GM23338 (cell line): Measurements from ENCODE around the gene SORBS2. TPM values are rescaled to one million over a fixed set of nuclear protein-coding genes. Genes with fewer than 3 reads are reported as not detected.

Experiments
- ATAC-seq: fragments of 200-7000 bp; cut with Tn5 transposase; 3 replicates; pipeline ENCODE4 v1.9.1; 2020
- DNase-seq: peaks from one replicate; pipeline ENCODE4 v3.0.0-alpha.2; 2015; ENCODE audit warnings: low spot score
- H2AFZ ChIP-seq: fragments of 200-600 bp; sonication (generic); 2 replicates; pipeline ENCODE4 v1.8.0; 2016; ENCODE audit warnings: antibody characterized with exemption, mild to moderate bottlenecking, moderate library complexity
- H3F3A ChIP-seq: fragments of 200-600 bp; sonication (generic); replicated peaks from 2 replicates; pipeline ENCODE4 v1.8.0; 2017; ENCODE audit warnings: antibody characterized with exemption, mixed run types, low read depth
- H3K27ac ChIP-seq: fragments of 200-600 bp; sonication (generic); 2 replicates; pipeline ENCODE4 v1.6.1; 2016; ENCODE audit warnings: low read depth
- H3K27me3 ChIP-seq: fragments of 200-600 bp; sonication (generic); 2 replicates; pipeline ENCODE4 v1.8.0; 2016; ENCODE audit warnings: mild to moderate bottlenecking, mixed run types, moderate library complexity; ENCODE audit not compliant: insufficient read depth
- H3K36me3 ChIP-seq: fragments of 200-600 bp; sonication (generic); 2 replicates; pipeline ENCODE4 v1.8.0; 2016; ENCODE audit warnings: mild to moderate bottlenecking; ENCODE audit not compliant: insufficient read depth
- H3K4me1 ChIP-seq: fragments of 200-600 bp; sonication (generic); 2 replicates; pipeline ENCODE4 v1.8.0; 2016; ENCODE audit warnings: mild to moderate bottlenecking, moderate library complexity; ENCODE audit not compliant: insufficient read depth
- H3K4me2 ChIP-seq: fragments of 200-600 bp; sonication (generic); 2 replicates; pipeline ENCODE4 v1.7.1; 2017; ENCODE audit warnings: mixed run types
- H3K4me3 ChIP-seq: fragments of 200-600 bp; sonication (generic); 2 replicates; pipeline ENCODE4 v1.6.1; 2016; ENCODE audit warnings: mixed run types
- H3K79me2 ChIP-seq: fragments of 200-600 bp; sonication (generic); replicated peaks from 2 replicates; pipeline ENCODE4 v1.8.0; 2017; ENCODE audit warnings: mild to moderate bottlenecking; ENCODE audit not compliant: insufficient read depth
- H3K9me2 ChIP-seq: fragments of 200-600 bp; sonication (generic); 2 replicates; pipeline ENCODE4 v1.8.0; 2017; ENCODE audit not compliant: insufficient read depth
- H4K20me1 ChIP-seq: fragments of 200-600 bp; sonication (generic); replicated peaks from 2 replicates; pipeline ENCODE4 v1.8.0; 2017; ENCODE audit warnings: mild to moderate bottlenecking; ENCODE audit not compliant: insufficient read depth
- H3K27ac Mint-ChIP-seq: 2 replicates; pipeline ENCODE4 v1.8.0; 2020; ENCODE audit warnings: inconsistent platforms, mild to moderate bottlenecking, moderate library complexity, mixed read lengths
- H3K27me3 Mint-ChIP-seq: 3 replicates; pipeline ENCODE4 v1.8.0; 2022; ENCODE audit warnings: low read depth, mild to moderate bottlenecking, moderate library complexity, mixed read lengths, inconsistent platforms; ENCODE audit not compliant: insufficient read depth, poor library complexity
- H3K36me3 Mint-ChIP-seq: 3 replicates; pipeline ENCODE4 v1.8.0; 2021; ENCODE audit warnings: low read depth, mild to moderate bottlenecking, inconsistent platforms, moderate library complexity, mixed read lengths
- H3K4me1 Mint-ChIP-seq: 3 replicates; pipeline ENCODE4 v1.8.0; 2020; ENCODE audit warnings: mild to moderate bottlenecking, inconsistent platforms, mixed read lengths
- H3K4me3 Mint-ChIP-seq: 3 replicates; pipeline ENCODE4 v1.8.0; 2021; ENCODE audit warnings: moderate library complexity, mild to moderate bottlenecking, inconsistent platforms, mixed read lengths
- H3K9me3 Mint-ChIP-seq: 3 replicates; pipeline ENCODE4 v1.8.0; 2020; ENCODE audit warnings: moderate library complexity, mild to moderate bottlenecking, inconsistent platforms, mixed read lengths
- CTCF ChIP-seq, 2 experiments: fragments of 200-600 bp in 1 of 2; sonication (generic) in 1 of 2; conservative IDR thresholded peaks; 2 replicates each; pipeline versions ENCODE4 v1.5.1 to v1.6.1; 2016 to 2017; ENCODE audit warnings: antibody characterized with exemption in 2 of 2, low read depth in 2 of 2, mild to moderate bottlenecking in 2 of 2, moderate library complexity in 1 of 2
- EZH2 ChIP-seq: fragments of 200-600 bp; sonication (generic); IDR thresholded peaks from one replicate; pipeline ENCODE4 v1.8.0; 2017; ENCODE audit warnings: antibody characterized with exemption, mild to moderate bottlenecking, low read depth; ENCODE audit not compliant: unreplicated experiment
- EZH2phosphoT487 ChIP-seq: fragments of 200-600 bp; sonication (generic); IDR thresholded peaks from one replicate; pipeline ENCODE4 v1.8.1; 2018; ENCODE audit warnings: antibody characterized with exemption; ENCODE audit not compliant: unreplicated experiment
- JUNB ChIP-seq: IDR thresholded peaks from one replicate; pipeline ENCODE4 v1.6.1; 2016; ENCODE audit warnings: antibody characterized with exemption; ENCODE audit not compliant: unreplicated experiment
- NANOG ChIP-seq: IDR thresholded peaks from 2 replicates; pipeline ENCODE4 v1.6.1; 2016; ENCODE audit warnings: antibody characterized with exemption, borderline replicate concordance
- POLR2AphosphoS5 ChIP-seq: IDR thresholded peaks from 2 replicates; pipeline ENCODE4 v1.6.1; 2016; ENCODE audit warnings: antibody characterized with exemption, low read depth
- STAT1 ChIP-seq: IDR thresholded peaks from one replicate; pipeline ENCODE4 v1.6.1; 2016; ENCODE audit warnings: antibody characterized with exemption; ENCODE audit not compliant: unreplicated experiment
- ZNF114 ChIP-seq: fragments of 250-450 bp; sonication (Bioruptor Pico); IDR thresholded peaks from 2 replicates; pipeline ENCODE4 v1.5.0; 2020; ENCODE audit warnings: mild to moderate bottlenecking, moderate library complexity
- ZNF462 ChIP-seq: fragments of 250-450 bp; sonication (Bioruptor Pico); IDR thresholded peaks from 2 replicates; pipeline ENCODE4 v1.5.0; 2020; ENCODE audit warnings: mild to moderate bottlenecking, moderate library complexity
- polyA plus RNA-seq: library from polyadenylated mRNA; unstranded; fragments of >200 nt; fragmentation: Nextera tagmentation; extraction: Ambion mirVana; gene quantifications from 2 replicates; pipeline ENCODE4 v1.2.1, GENCODE V29; 2016
- total RNA-seq: library from RNA; depleted of rRNA; stranded (reverse); fragments of >200 nt; shearing (Covaris generic); gene quantifications from 2 replicates; pipeline ENCODE4 v1.2.3, GENCODE V29; 2014
- TF ChIP-seq, protein P1 (sequence below): IDR thresholded peaks from one replicate; pipeline ENCODE4 v1.6.1; 2018; ENCODE audit warnings: antibody characterized with exemption; ENCODE audit not compliant: unreplicated experiment
- TF ChIP-seq, protein P2 (sequence below): IDR thresholded peaks from 2 replicates; pipeline ENCODE4 v1.6.1; 2016; ENCODE audit warnings: antibody characterized with exemption

SORBS2 gene
- total and polyA plus RNA-seq, 2 experiments from 2014 or later, result 17.8 to 27.6 TPM

DNA sequence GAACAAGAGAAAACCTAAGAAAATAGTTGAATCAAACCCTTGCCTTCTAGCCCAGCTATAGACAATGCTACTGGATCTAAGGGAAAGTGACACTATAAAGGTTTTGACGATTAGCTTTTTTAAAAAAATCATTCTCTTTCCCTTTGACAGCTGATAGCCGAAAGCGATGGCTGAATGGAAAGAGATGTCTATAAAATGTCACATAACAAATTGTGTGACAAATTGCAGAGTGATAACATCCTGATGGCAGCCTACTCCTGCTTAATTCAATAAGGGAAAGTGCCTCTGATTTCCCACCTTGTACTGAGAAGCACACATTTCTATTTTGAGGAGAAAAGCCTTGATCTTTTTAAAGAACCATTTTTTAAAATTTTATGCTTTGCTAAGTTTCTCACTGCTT, 114.5 kb downstream of the SORBS2 start (continued):
- TF ChIP-seq ZNF462 (CRISPR knock-in tag), result no peak
- no peak for TF ChIP-seq EZH2phosphoT487
- no peak for TF ChIP-seq ZNF114 (CRISPR knock-in tag)
- no peak for TF ChIP-seq STAT1
- no peak for TF ChIP-seq EZH2
- no peak for TF ChIP-seq CTCF (conservative IDR thresholded peaks at IDR 0.05; ENCODE audit: low read depth in 2 of 2)
- no peak for TF ChIP-seq NANOG
- TF ChIP-seq POLR2AphosphoS5, result no peak
- no peak for TF ChIP-seq JUNB

- Mint-ChIP-seq H3K4me1 (peaks cover 23% of the 10 kb centered on the region), H3K4me3 (no peak overlapping the region), H3K27me3 (no peaks in the 10 kb centered on the region), H3K27ac (no peak overlapping the region), H3K36me3 (no peaks in the 10 kb centered on the region), H3K9me3 (no peaks in the 10 kb centered on the region)
- H3K9me2 ChIP-seq, result no peaks in the 10 kb centered on the region
- H3K4me3 ChIP-seq, result no peak overlapping the region
- no peak overlapping the region for H3K4me2 ChIP-seq
- no peaks in the 10 kb centered on the region for H3K36me3 ChIP-seq
- no peak overlapping the region for H2AFZ ChIP-seq
- H3K27ac ChIP-seq, result no peak overlapping the region
- H4K20me1 ChIP-seq, result no peaks in the 10 kb centered on the region
- ATAC-seq, result no peak
- no peaks in the 10 kb centered on the region for H3K79me2 ChIP-seq
- H3K4me1 ChIP-seq, result peaks cover 4% of the 10 kb centered on the region
- H3F3A ChIP-seq, result no peaks in the 10 kb centered on the region
- DNase-seq, result no peak
- no peaks in the 10 kb centered on the region for H3K27me3 ChIP-seq
- no peak for TF ChIP-seq JUNB
- TF ChIP-seq, protein P1, sequence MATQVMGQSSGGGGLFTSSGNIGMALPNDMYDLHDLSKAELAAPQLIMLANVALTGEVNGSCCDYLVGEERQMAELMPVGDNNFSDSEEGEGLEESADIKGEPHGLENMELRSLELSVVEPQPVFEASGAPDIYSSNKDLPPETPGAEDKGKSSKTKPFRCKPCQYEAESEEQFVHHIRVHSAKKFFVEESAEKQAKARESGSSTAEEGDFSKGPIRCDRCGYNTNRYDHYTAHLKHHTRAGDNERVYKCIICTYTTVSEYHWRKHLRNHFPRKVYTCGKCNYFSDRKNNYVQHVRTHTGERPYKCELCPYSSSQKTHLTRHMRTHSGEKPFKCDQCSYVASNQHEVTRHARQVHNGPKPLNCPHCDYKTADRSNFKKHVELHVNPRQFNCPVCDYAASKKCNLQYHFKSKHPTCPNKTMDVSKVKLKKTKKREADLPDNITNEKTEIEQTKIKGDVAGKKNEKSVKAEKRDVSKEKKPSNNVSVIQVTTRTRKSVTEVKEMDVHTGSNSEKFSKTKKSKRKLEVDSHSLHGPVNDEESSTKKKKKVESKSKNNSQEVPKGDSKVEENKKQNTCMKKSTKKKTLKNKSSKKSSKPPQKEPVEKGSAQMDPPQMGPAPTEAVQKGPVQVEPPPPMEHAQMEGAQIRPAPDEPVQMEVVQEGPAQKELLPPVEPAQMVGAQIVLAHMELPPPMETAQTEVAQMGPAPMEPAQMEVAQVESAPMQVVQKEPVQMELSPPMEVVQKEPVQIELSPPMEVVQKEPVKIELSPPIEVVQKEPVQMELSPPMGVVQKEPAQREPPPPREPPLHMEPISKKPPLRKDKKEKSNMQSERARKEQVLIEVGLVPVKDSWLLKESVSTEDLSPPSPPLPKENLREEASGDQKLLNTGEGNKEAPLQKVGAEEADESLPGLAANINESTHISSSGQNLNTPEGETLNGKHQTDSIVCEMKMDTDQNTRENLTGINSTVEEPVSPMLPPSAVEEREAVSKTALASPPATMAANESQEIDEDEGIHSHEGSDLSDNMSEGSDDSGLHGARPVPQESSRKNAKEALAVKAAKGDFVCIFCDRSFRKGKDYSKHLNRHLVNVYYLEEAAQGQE, result no peak
- TF ChIP-seq, protein P2, sequence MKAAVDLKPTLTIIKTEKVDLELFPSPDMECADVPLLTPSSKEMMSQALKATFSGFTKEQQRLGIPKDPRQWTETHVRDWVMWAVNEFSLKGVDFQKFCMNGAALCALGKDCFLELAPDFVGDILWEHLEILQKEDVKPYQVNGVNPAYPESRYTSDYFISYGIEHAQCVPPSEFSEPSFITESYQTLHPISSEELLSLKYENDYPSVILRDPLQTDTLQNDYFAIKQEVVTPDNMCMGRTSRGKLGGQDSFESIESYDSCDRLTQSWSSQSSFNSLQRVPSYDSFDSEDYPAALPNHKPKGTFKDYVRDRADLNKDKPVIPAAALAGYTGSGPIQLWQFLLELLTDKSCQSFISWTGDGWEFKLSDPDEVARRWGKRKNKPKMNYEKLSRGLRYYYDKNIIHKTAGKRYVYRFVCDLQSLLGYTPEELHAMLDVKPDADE, result no peak
- no peak for TF ChIP-seq CTCF (conservative IDR thresholded peaks at IDR 0.05; ENCODE audit: low read depth in 2 of 2)
Observed at GRCh38 chr4:185695743-185696142, 116.3 kb downstream of the SORBS2 start.
